KMS-11 (cell line): ENCODE data around the gene SLC38A10.

Experiments
- H2AFZ ChIP-seq: fragments of 200-600 bp; sonication (generic); 2 replicates; pipeline ENCODE4 v1.6.1; 2016; ENCODE audit warnings: antibody characterized with exemption, mixed run types, low read depth
- H3K27ac ChIP-seq: fragments of 200-600 bp; sonication (generic); 2 replicates; pipeline ENCODE4 v1.6.1; 2016; ENCODE audit warnings: mild to moderate bottlenecking, mixed run types
- H3K27me3 ChIP-seq: fragments of 200-600 bp; sonication (generic); 2 replicates; pipeline ENCODE4 v1.6.1; 2017; ENCODE audit warnings: mild to moderate bottlenecking, low read depth, mixed run types, moderate library complexity; ENCODE audit not compliant: insufficient read depth
- H3K36me3 ChIP-seq: fragments of 200-600 bp; sonication (generic); 2 replicates; pipeline ENCODE4 v1.6.1; 2017; ENCODE audit warnings: mild to moderate bottlenecking, mixed run types; ENCODE audit not compliant: insufficient read depth
- H3K4me1 ChIP-seq: fragments of 200-600 bp; sonication (generic); 2 replicates; pipeline ENCODE4 v1.6.1; 2016; ENCODE audit warnings: mild to moderate bottlenecking, low read depth, mixed run types; ENCODE audit not compliant: poor library complexity, severe bottlenecking
- H3K4me2 ChIP-seq: fragments of 200-600 bp; sonication (generic); 2 replicates; pipeline ENCODE4 v1.7.0; 2016; ENCODE audit warnings: mild to moderate bottlenecking, mixed run types
- H3K4me3 ChIP-seq: fragments of 200-600 bp; sonication (generic); IDR thresholded peaks from 2 replicates; pipeline ENCODE4 v1.6.1; 2017; ENCODE audit warnings: low read depth, low read length, mixed read lengths; ENCODE audit not compliant: insufficient read depth
- H3K79me2 ChIP-seq: fragments of 200-600 bp; sonication (generic); 2 replicates; pipeline ENCODE4 v1.6.1; 2016; ENCODE audit warnings: low read depth, mixed run types; ENCODE audit not compliant: insufficient read depth
- H3K9ac ChIP-seq: fragments of 200-600 bp; sonication (generic); 2 replicates; pipeline ENCODE4 v1.6.1; 2016; ENCODE audit warnings: mild to moderate bottlenecking, mixed run types
- H4K20me1 ChIP-seq: fragments of 200-600 bp; sonication (generic); 2 replicates; pipeline ENCODE4 v1.6.1; 2016; ENCODE audit warnings: mild to moderate bottlenecking, mixed run types; ENCODE audit not compliant: insufficient read depth
- CTCF ChIP-seq: fragments of 200-600 bp; sonication (generic); conservative IDR thresholded peaks from 2 replicates; pipeline ENCODE4 v1.6.1; 2017; ENCODE audit warnings: low read depth, mild to moderate bottlenecking, antibody characterized with exemption, low read length, moderate library complexity, mixed read lengths

SLC38A10 gene

GRCh38 chr17:81222620-81222905 is 72.5 kb downstream of the SLC38A10 start:
- Histone ChIP-seq H4K20me1 (no peaks in the 10 kb centered on the region), H3K27ac (no peak overlapping the region), H3K4me3 (no peak overlapping the region), H3K79me2 (no peaks in the 10 kb centered on the region), H3K4me2 (peak overlapping the region; percentile 75), H2AFZ (peak overlapping the region; percentile 85), H3K9ac (peak overlapping the region; percentile 52; the same call in 1 of the 2 replicates), H3K36me3 (no peaks in the 10 kb centered on the region), H3K4me1 (peaks cover 18% of the 10 kb centered on the region), H3K27me3 (no peaks in the 10 kb centered on the region)
- TF ChIP-seq CTCF: no peak

GRCh38 chr17:81221842-81222619 is 73.1 kb downstream of the SLC38A10 start:
- no peaks in the 10 kb centered on the region for H3K79me2 ChIP-seq
- H3K9ac ChIP-seq: peak overlapping the region; percentile 52; the same call in 1 of the 2 replicates
- no peak overlapping the region for H3K27ac ChIP-seq
- H3K27me3 ChIP-seq: no peaks in the 10 kb centered on the region
- peak overlapping the region; percentile 85 for H2AFZ ChIP-seq
- no peaks in the 10 kb centered on the region for H4K20me1 ChIP-seq
- peaks cover 18% of the 10 kb centered on the region for H3K4me1 ChIP-seq
- H3K36me3 ChIP-seq: no peaks in the 10 kb centered on the region
- no peak overlapping the region for H3K4me3 ChIP-seq
- TF ChIP-seq CTCF: no peak
- peak overlapping the region; percentile 75 for H3K4me2 ChIP-seq

GRCh38 chr17:81221371-81221841 is 73.7 kb downstream of the SLC38A10 start:
- no peak overlapping the region for H3K9ac ChIP-seq

GRCh38 chr17:81219476-81220180 is 75.5 kb downstream of the SLC38A10 start:
- Histone ChIP-seq H2AFZ (no peak overlapping the region), H3K27ac (no peak overlapping the region), H3K4me3 (no peak overlapping the region), H3K79me2 (no peaks in the 10 kb centered on the region), H3K4me1 (peaks cover 18% of the 10 kb centered on the region), H3K9ac (no peak overlapping the region), H3K27me3 (no peaks in the 10 kb centered on the region), H4K20me1 (no peaks in the 10 kb centered on the region), H3K4me2 (no peak overlapping the region), H3K36me3 (no peaks in the 10 kb centered on the region)
- no peak for TF ChIP-seq CTCF

More at GRCh38 chr17:81221371-81221841, 73.7 kb downstream of the SLC38A10 start:
- H3K27ac ChIP-seq: no peak overlapping the region
- H3K36me3 ChIP-seq: no peaks in the 10 kb centered on the region
- H3K4me1 ChIP-seq: peaks cover 18% of the 10 kb centered on the region
- peak overlapping the region; percentile 75 for H3K4me2 ChIP-seq
- no peak overlapping the region for H2AFZ ChIP-seq
- H4K20me1 ChIP-seq: no peaks in the 10 kb centered on the region
- no peak for TF ChIP-seq CTCF
- no peaks in the 10 kb centered on the region for H3K27me3 ChIP-seq
- no peaks in the 10 kb centered on the region for H3K79me2 ChIP-seq
- H3K4me3 ChIP-seq: no peak overlapping the region
